H1 (cell line): ENCODE results near the gene ERMARD. TPM values are rescaled to one million over a fixed set of nuclear protein-coding genes. Genes with fewer than 3 reads are reported as not detected.
A peak's percentile ranks its signal among the peaks of the same experiment; 100 is the strongest.

Source experiments
- JUND ChIP-seq: IDR thresholded peaks from 2 replicates; pipeline ENCODE4 v1.6.1; 2011; ENCODE audit warnings: mild to moderate bottlenecking, improper control_type of control experiment, low read length
- RBBP5 ChIP-seq: IDR thresholded peaks from 2 replicates; pipeline ENCODE4 v1.7.1; 2012; ENCODE audit warnings: low read depth, mild to moderate bottlenecking, inconsistent platforms, low read length, moderate library complexity, borderline replicate concordance
- SIN3A ChIP-seq, 2 experiments: IDR thresholded peaks in 1 of 2; conservative IDR thresholded peaks in 1 of 2; 2 replicates each; pipeline ENCODE4 v1.6.1; 2011 to 2012; ENCODE audit warnings: low read length in 2 of 2, improper control_type of control experiment in 1 of 2, low read depth in 1 of 2, mild to moderate bottlenecking in 1 of 2
- polyA plus RNA-seq, 7 experiments: library from polyadenylated mRNA; depleted of rRNA in 3 of 7; stranded (reverse) in 5 of 7; unstranded in 2 of 7; fragments of >200 nt in 5 of 7; fragments of 200-250 nt in 2 of 7; gene quantifications; 1 replicate in 5 of 7; 2 replicates in 1 of 7; 4 replicates in 1 of 7; pipeline versions ENCODE4 v1.2.1 to v1.2.3, GENCODE V29; 2011 to 2013; ENCODE audit warnings: missing spikeins in 2 of 7, mixed read lengths in 2 of 7
- total RNA-seq: library from RNA; stranded (reverse); fragmentation: NEBNext Ultra II Directional; extraction: Animal tissue kit (Norgen Biotek cat#: 25700); gene quantifications from 2 replicates; pipeline ENCODE4 v1.2.1, GENCODE V29; 2021
- TF ChIP-seq, protein P1 (sequence below): IDR thresholded peaks from 2 replicates; pipeline ENCODE4 v1.6.1; 2012; ENCODE audit warnings: inconsistent platforms

ERMARD gene
- total and polyA plus RNA-seq, 2 of the 8 experiments (the other 6 are each of a cell fraction or from before 2014, with no cell fraction given): 12.2 to 25.6 TPM

DNA sequence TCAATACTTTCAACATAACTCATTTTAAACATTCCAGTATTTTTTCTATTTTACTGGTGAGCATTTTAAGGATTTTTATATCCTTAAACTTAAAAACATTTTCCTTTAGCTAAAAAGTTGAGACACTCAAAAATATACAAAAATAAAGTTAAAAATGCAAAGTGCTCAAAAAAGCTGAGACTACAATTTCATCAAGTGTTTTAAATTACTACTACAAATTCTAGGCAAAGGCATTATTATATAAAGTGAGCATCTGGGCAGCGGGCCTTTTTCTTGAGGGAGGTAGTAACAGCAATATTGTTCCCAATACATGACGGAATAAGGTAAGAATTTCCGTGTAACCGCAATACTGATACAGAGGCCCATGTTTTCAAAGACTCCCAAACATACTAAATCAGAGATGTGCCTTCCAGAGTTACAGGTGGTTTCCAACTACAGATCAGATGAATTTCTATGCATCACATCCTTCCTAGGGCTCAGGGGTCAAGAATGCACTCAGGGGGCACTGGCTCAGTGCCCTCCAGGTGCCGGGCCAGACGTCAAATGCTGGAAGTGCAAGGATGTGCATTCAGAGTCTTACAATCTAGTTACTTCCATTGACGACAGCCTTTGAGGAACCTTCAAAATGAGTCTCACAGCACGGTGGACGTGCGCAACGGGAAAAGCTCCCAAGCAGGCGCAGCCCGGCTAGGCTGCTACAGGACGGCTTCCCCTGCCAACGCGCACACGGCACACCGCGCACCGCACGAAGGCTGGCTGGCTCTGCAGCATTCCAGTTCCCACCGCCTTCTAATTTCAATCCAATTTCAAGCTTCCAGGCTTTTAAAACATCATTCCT is 28.8 kb upstream of the ERMARD start (continued):
- TF ChIP-seq, protein P1, sequence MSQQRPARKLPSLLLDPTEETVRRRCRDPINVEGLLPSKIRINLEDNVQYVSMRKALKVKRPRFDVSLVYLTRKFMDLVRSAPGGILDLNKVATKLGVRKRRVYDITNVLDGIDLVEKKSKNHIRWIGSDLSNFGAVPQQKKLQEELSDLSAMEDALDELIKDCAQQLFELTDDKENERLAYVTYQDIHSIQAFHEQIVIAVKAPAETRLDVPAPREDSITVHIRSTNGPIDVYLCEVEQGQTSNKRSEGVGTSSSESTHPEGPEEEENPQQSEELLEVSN: peak; percentile 64
- TF ChIP-seq JUND (no peak), SIN3A (conservative IDR thresholded peaks at IDR 0.05 in 1 of 2, IDR thresholded peaks at IDR 0.05 in 1 of 2; ENCODE audit: low read depth in 1 of 2, low read length in 2 of 2) (no peak; a peak in 1 of 4 replicates), RBBP5 (no peak)
